Parathyroid adenoma (tissue), 2 donors: ENCODE results near the gene ALDH8A1.
A peak's percentile ranks its signal among the peaks of the same experiment; 100 is the strongest.

Experiments used
- H2AFZ ChIP-seq: fragments of 300-600 bp; sonication (generic); one replicate; pipeline ENCODE4 v1.7.0; 2017; ENCODE audit warnings: antibody characterized with exemption, mild to moderate bottlenecking
- H3K27ac ChIP-seq: fragments of 300-600 bp; sonication (generic); one replicate; pipeline ENCODE4 v1.7.0; 2017
- H3K27me3 ChIP-seq: fragments of 300-600 bp; sonication (generic); one replicate; pipeline ENCODE4 v1.7.0; 2017; ENCODE audit warnings: low read length; ENCODE audit not compliant: control insufficient read depth, insufficient read depth
- H3K36me3 ChIP-seq: fragments of 300-600 bp; sonication (generic); one replicate; pipeline ENCODE4 v1.7.0; 2017; ENCODE audit warnings: low read length; ENCODE audit not compliant: control insufficient read depth, insufficient read depth
- H3K4me1 ChIP-seq: fragments of 300-600 bp; sonication (generic); one replicate; pipeline ENCODE4 v1.7.0; 2017; ENCODE audit warnings: control low read depth
- H3K4me2 ChIP-seq: fragments of 300-600 bp; sonication (generic); one replicate; pipeline ENCODE4 v1.7.0; 2017; ENCODE audit warnings: low read length
- H3K4me3 ChIP-seq: fragments of 300-600 bp; sonication (generic); one replicate; pipeline ENCODE4 v1.7.0; 2017; ENCODE audit warnings: low read depth, low read length
- H3K79me2 ChIP-seq: fragments of 300-600 bp; sonication (generic); one replicate; pipeline ENCODE4 v1.7.0; 2017; ENCODE audit warnings: control low read depth
- H3K9ac ChIP-seq: fragments of 300-600 bp; sonication (generic); one replicate; pipeline ENCODE4 v1.7.0; 2017; ENCODE audit warnings: mild to moderate bottlenecking
- H3K9me3 ChIP-seq: fragments of 300-600 bp; sonication (generic); one replicate; pipeline ENCODE4 v1.7.0; 2017; ENCODE audit warnings: low read length; ENCODE audit not compliant: control insufficient read depth
- CTCF ChIP-seq: fragments of 300-600 bp; sonication (generic); IDR thresholded peaks from one replicate; pipeline ENCODE4 v1.7.0; 2017; ENCODE audit warnings: antibody characterized with exemption, mild to moderate bottlenecking
- donor health status: primary hyperparathyroidism.

The ALDH8A1 gene

GRCh38 chr6:134937426-134937825, 12.5 kb downstream of the ALDH8A1 start:
- Histone ChIP-seq H2AFZ (peak overlapping the region; percentile 65), H3K27ac (peak overlapping the region; percentile 53), H3K36me3 (no peaks in the 10 kb centered on the region), H3K4me2 (no peak overlapping the region), H3K9me3 (no peaks in the 10 kb centered on the region), H3K4me1 (peaks cover 52% of the 10 kb centered on the region), H3K9ac (no peak overlapping the region), H3K79me2 (no peaks in the 10 kb centered on the region), H3K27me3 (no peaks in the 10 kb centered on the region), H3K4me3 (no peak overlapping the region)
- TF ChIP-seq CTCF = no peak

GRCh38 chr6:134936931-134937330, 13.0 kb downstream of the ALDH8A1 start:
- peak overlapping the region; percentile 22 for H3K4me3 ChIP-seq
- no peak for TF ChIP-seq CTCF
- no peaks in the 10 kb centered on the region for H3K36me3 ChIP-seq
- no peak overlapping the region for H3K4me2 ChIP-seq
- H3K4me1 ChIP-seq = peaks cover 57% of the 10 kb centered on the region
- no peaks in the 10 kb centered on the region for H3K27me3 ChIP-seq
- no peaks in the 10 kb centered on the region for H3K79me2 ChIP-seq
- no peaks in the 10 kb centered on the region for H3K9me3 ChIP-seq
- H3K27ac ChIP-seq = peak overlapping the region; percentile 53
- no peak overlapping the region for H3K9ac ChIP-seq
- H2AFZ ChIP-seq = peak overlapping the region; percentile 65

- H3K79me2 ChIP-seq = no peaks in the 10 kb centered on the region
- peak overlapping the region; percentile 53 for H3K27ac ChIP-seq
- H3K27me3 ChIP-seq = no peaks in the 10 kb centered on the region
- no peaks in the 10 kb centered on the region for H3K36me3 ChIP-seq
- peak overlapping the region; percentile 13 for H2AFZ ChIP-seq
- H3K4me1 ChIP-seq = peaks cover 58% of the 10 kb centered on the region
- no peak overlapping the region for H3K4me3 ChIP-seq
- no peak overlapping the region for H3K4me2 ChIP-seq
- TF ChIP-seq CTCF = no peak
- H3K9me3 ChIP-seq = no peaks in the 10 kb centered on the region
- H3K9ac ChIP-seq = no peak overlapping the region
Measured at GRCh38 chr6:134936476-134936875, 13.4 kb downstream of the ALDH8A1 start.

- Histone ChIP-seq H3K9me3 (no peaks in the 10 kb centered on the region), H2AFZ (no peak overlapping the region), H3K79me2 (no peaks in the 10 kb centered on the region), H3K27ac (no peak overlapping the region), H3K36me3 (no peaks in the 10 kb centered on the region), H3K27me3 (no peaks in the 10 kb centered on the region), H3K4me2 (no peak overlapping the region), H3K4me3 (no peak overlapping the region), H3K9ac (no peak overlapping the region), H3K4me1 (peaks cover 50% of the 10 kb centered on the region)
- no peak for TF ChIP-seq CTCF
Measured at GRCh38 chr6:134934793-134935485, 15.0 kb downstream of the ALDH8A1 start.
